ENCODE measurements around the gene TSPAN15. TPM values are rescaled to one million over a fixed set of nuclear protein-coding genes. Genes with fewer than 3 reads are reported as not detected.
A peak's percentile ranks its signal among the peaks of the same experiment; 100 is the strongest.

TSPAN15 gene
- total RNA-seq, 1 experiment from 2014 or later, result 8.3 TPM

DNA sequence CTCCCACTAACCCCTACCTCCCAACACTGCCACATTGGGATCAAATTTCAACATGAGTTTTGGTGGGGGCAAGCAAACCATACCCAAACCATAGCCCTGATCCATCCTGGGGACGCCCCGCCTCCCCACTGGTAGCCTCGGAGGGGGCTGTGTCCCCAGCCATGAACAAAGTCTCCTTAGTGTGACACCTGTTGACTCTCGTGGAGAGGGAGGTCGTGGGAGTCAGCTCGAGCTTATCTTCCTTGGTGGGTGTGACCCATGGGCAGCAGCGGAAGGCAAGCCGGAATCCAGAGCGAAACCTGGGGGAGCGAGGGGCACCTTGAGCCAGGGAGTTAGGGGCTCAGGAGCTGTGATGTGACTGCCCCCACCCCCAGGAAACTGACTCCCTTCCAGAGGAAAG lies 46.5 kb upstream of the TSPAN15 start (continued):
- no peak for TF ChIP-seq ZNF671 (CRISPR knock-in tag; IDR thresholded peaks at IDR 0.05)

GRCh38 chr10:69405221-69405620 lies 46.0 kb upstream of the TSPAN15 start:
- TF ChIP-seq, protein P1, sequence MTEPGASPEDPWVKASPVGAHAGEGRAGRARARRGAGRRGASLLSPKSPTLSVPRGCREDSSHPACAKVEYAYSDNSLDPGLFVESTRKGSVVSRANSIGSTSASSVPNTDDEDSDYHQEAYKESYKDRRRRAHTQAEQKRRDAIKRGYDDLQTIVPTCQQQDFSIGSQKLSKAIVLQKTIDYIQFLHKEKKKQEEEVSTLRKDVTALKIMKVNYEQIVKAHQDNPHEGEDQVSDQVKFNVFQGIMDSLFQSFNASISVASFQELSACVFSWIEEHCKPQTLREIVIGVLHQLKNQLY (CRISPR knock-in tag; IDR thresholded peaks at IDR 0.05), result no peak
- TF ChIP-seq NFYB (CRISPR knock-in tag; conservative IDR thresholded peaks at IDR 0.05; ENCODE audit: low read depth) (no peak), JUN (CRISPR knock-in tag; IDR thresholded peaks at IDR 0.05) (no peak), IRF2 (CRISPR knock-in tag; IDR thresholded peaks at IDR 0.05; ENCODE audit: borderline replicate concordance, low read depth) (no peak), EMX1 (CRISPR knock-in tag; IDR thresholded peaks at IDR 0.05) (no peak), NR2C2 (CRISPR knock-in tag; IDR thresholded peaks at IDR 0.05) (no peak), AFF4 (CRISPR knock-in tag; IDR thresholded peaks at IDR 0.05; ENCODE audit: borderline replicate concordance) (no peak), ZNF671 (CRISPR knock-in tag; IDR thresholded peaks at IDR 0.05) (no peak), NFATC4 (CRISPR knock-in tag; IDR thresholded peaks at IDR 0.05) (no peak), PRDM15 (CRISPR knock-in tag; IDR thresholded peaks at IDR 0.05) (no peak), PRRX2 (CRISPR knock-in tag; IDR thresholded peaks at IDR 0.05) (no peak), TP53 (CRISPR knock-in tag; IDR thresholded peaks at IDR 0.05) (no peak), ATF1 (CRISPR knock-in tag; IDR thresholded peaks at IDR 0.05) (no peak)
- TF ChIP-seq, protein P2, sequence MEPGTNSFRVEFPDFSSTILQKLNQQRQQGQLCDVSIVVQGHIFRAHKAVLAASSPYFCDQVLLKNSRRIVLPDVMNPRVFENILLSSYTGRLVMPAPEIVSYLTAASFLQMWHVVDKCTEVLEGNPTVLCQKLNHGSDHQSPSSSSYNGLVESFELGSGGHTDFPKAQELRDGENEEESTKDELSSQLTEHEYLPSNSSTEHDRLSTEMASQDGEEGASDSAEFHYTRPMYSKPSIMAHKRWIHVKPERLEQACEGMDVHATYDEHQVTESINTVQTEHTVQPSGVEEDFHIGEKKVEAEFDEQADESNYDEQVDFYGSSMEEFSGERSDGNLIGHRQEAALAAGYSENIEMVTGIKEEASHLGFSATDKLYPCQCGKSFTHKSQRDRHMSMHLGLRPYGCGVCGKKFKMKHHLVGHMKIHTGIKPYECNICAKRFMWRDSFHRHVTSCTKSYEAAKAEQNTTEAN (CRISPR knock-in tag; IDR thresholded peaks at IDR 0.05), result no peak
- TF ChIP-seq, protein P3, sequence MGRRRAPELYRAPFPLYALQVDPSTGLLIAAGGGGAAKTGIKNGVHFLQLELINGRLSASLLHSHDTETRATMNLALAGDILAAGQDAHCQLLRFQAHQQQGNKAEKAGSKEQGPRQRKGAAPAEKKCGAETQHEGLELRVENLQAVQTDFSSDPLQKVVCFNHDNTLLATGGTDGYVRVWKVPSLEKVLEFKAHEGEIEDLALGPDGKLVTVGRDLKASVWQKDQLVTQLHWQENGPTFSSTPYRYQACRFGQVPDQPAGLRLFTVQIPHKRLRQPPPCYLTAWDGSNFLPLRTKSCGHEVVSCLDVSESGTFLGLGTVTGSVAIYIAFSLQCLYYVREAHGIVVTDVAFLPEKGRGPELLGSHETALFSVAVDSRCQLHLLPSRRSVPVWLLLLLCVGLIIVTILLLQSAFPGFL (CRISPR knock-in tag; IDR thresholded peaks at IDR 0.05; ENCODE audit: borderline replicate concordance), result no peak
- Mint-ChIP-seq H3K4me3 (no peak overlapping the region), H3K9me3 (no peaks in the 10 kb centered on the region), H3K27me3 (ENCODE audit: low read depth) (peaks cover 7% of the 10 kb centered on the region), H3K4me1 (peaks cover 40% of the 10 kb centered on the region), H3K27ac (peak overlapping the region; percentile 74), H3K36me3 (peaks cover 34% of the 10 kb centered on the region)
- ChIA-PET POLR2A (interaction anchor here (0.9 to 1.2 kb wide), 2 partner anchors 163 to 219 kb away, joined by 4 to 5 read pairs; no protein-coding TSS in a partner anchor), CTCF (interaction anchor here (1.0 to 3.7 kb wide), 4 partner anchors 8 to 174 kb away, joined by 3 to 47 read pairs (median 21); partner anchors contain the start of gene TSPAN15)
- ATAC-seq (no peak), DNase-seq (ENCODE audit: low spot score) (no peak)

All from WTC11 (cell line).